Inferior parietal cortex (tissue), 1 donor: Measurements from ENCODE around the gene OR51B4.
"Not testable (repeated sequence)": the region's sequence is repeated elsewhere in the genome, so short reads cannot be mapped to it uniquely, and the experiment has no call there.

Experiments used
- DNase-seq: peaks from one replicate; pipeline ENCODE4 v3.0.0-alpha.2; 2016; ENCODE audit errors: extremely low spot score

OR51B4 gene

DNA sequence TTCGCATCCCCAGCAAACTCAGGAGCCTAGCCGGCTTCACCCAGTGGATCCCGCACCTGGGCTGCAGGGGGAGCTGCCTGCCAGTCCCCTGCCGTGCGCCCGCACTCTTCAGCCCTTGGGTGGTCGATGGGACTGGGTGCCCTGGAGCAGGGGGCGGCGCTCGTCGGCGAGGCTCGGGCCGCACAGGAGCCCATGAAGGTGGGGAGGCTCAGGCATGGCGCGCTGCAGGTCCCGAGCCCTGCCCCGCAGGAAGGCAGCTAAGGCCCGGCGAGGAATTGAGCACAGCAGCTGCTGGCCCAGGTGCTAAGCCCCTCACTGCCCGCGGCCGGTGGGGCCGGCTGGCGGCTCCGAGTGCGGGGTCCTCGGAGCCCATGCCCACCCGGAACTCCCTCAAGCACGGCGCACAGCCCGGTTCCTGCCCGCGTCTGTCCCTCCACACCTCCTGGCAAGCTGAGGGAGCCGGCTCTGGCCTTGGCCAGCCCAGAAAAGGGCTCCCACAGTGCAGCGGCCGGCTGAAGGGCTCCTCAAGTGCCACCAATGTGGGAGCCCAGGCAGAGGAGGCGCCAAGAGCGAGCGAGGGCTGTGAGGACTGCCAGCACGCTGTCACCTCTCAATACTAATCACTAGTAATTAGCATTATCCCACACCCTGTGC, 7.3 kb downstream of the OR51B4 start:
- DNase-seq, result not testable (repeated sequence)

DNA sequence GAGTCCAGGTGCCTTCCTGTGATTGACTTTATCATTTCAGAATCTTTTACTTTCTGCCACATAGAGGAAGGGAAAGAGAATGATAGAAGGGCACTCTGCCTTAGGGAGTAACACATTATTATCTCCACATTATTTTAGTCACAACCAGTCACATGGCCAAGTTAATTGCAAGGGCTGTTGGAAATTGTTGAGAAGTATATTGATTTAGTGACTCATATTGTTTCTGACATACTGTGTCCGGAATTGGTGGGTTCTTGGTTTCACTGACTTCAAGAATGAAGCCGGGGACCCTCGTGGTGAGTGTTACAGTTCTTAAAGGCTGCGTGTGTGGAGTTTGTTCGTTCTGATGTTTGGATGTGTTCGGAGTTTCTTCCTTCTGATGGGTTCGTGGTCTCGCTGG, 8.7 kb downstream of the OR51B4 start:
- DNase-seq, result no peak

DNA sequence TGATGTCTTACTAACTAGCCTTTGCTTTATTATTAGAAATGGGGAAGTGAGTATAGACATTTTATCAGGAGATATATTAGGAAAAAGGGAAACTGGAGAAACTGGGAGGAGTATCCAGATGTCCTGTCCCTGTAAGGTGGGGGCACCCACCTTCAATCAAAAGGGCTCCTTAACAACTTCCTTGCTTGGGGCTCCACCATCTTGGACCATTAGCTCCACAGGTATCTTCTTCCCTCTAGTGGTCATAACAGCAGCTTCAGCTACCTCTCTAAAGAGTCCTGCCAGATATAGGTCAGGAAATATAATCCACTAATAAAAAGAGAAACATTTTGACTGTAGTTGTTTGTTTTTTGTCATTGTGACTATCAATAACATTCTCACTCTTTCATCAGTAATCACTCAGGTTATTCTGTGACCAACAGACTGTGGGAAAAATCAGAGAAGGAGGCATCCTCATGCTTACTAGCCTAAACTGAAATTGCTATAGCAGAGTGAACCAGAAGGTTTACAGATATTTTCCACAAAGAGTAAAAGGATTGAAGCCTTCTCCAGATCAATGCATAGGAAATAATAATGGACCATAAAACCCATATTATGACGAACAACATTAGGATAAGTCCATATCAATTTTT, 10.4 kb downstream of the OR51B4 start:
- DNase-seq, result no peak

DNA sequence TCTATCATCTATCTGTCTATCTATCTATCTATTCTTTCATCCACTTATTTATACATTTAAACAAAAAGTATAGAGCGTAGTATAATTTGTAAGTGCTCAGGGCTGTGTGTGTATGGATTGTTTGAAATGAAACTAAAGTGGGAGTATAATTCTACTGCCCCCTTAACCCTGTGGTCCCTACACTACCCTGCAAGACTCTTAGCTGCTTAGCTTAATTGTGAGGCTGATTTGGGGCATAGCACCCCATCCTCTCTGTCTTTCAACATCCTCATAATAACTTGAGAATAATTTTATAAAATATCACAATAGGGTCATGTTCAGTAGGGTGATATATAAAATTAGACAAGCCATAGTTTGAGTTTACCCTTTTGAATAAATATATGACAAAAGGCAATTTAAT, 11.6 kb downstream of the OR51B4 start:
- no peak for DNase-seq

DNA sequence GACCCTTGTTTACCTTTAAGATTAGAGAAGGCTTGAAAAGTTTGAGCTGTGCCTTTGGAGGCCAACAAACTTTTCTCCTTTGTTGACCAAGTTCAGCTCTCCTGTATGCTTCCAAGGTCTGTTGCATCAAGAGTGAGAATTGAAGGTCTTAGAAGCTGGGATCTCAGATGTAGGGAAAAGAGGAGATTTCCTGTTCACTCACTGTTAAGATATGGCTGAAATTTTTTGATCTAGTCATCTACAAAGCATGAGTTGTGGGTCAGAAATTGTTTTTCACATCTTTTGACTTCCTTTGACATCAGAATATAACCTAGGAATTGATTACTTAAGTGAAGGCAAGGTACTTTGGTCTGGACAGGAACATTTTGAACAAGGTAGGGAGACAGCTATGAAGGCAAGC, 12.1 kb downstream of the OR51B4 start:
- DNase-seq, result no peak

DNA sequence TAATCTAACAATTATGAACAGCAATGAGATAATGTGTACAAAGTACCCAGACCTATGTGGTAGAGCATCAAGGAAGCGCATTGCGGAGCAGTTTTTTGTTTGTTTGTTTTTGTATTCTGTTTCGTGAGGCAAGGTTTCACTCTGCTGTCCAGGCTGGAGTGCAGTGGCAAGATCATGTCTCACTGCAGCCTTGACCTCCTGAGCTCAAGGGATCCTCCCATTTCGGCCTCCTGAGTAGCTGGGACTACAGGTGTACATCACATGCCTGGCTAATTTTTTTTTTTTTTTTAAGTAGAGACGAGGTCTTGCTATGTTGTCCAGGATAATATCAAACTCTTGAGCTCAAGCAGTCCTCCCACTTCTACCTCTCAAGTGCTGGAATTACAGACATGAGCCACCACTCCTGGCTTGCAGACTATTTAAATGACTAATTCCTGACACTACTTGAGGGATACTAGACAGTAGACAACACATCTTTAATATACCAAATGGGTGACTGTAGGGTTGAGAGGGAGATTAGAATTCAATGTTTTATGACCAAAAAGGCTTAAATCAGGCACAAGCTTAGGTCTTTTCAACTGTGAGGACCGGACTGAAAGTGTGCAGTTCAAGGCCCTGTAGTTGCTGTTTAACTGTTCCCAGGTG, 12.7 kb downstream of the OR51B4 start:
- DNase-seq, result no peak

DNA sequence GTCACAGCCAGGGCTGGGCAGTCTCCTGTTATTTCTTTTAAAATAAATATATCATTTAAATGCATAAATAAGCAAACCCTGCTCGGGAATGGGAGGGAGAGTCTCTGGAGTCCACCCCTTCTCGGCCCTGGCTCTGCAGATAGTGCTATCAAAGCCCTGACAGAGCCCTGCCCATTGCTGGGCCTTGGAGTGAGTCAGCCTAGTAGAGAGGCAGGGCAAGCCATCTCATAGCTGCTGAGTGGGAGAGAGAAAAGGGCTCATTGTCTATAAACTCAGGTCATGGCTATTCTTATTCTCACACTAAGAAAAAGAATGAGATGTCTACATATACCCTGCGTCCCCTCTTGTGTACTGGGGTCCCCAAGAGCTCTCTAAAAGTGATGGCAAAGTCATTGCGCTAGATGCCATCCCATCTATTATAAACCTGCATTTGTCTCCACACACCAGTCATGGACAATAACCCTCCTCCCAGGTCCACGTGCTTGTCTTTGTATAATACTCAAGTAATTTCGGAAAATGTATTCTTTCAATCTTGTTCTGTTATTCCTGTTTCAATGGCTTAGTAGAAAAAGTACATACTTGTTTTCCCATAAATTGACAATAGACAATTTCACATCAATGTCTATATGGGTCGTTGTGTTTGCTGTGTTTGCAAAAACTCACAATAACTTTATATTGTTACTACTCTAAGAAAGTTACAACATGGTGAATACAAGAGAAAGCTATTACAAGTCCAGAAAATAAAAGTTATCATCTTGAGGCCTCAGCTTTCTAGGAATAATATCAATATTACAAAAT, 13.4 kb downstream of the OR51B4 start:
- DNase-seq, result peak; percentile 25

DNA sequence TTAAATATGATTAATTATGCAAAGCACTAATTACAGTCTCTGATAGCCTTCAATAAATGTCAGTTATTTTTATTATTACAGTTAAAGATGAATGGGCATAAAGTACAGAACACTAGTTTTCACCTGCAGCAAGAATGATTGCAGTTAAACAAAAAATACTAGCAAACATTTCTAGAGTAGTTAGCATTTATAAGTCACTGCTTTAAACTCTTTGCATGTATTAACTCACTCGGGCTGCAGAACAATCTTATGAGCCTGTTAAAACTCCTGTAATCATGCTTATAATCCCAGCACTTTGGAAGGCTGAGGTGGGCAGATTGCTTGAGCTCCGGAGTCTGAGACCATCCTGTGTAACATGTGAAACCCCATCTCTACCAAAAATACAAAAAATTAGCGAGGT, 14.8 kb downstream of the OR51B4 start:
- DNase-seq, result no peak

DNA sequence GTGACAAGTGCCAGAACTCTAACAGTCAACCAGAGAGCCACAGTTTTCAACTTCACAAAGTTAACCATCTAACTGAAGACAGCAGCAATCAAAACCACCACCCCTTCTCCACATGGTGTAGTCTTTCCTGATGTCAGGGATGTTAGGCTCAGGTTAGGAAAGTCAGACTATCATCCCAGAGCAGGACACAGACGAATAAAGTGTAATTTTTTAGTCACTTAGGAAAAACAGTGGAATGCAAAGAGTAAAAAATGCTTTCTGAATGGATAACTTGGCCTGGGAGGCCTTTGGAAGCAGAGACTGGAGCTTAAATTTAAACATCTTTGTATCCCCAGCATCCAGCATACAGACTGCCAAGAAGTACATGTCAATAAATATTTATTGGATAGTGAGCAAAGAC, 15.4 kb downstream of the OR51B4 start:
- no peak for DNase-seq

DNA sequence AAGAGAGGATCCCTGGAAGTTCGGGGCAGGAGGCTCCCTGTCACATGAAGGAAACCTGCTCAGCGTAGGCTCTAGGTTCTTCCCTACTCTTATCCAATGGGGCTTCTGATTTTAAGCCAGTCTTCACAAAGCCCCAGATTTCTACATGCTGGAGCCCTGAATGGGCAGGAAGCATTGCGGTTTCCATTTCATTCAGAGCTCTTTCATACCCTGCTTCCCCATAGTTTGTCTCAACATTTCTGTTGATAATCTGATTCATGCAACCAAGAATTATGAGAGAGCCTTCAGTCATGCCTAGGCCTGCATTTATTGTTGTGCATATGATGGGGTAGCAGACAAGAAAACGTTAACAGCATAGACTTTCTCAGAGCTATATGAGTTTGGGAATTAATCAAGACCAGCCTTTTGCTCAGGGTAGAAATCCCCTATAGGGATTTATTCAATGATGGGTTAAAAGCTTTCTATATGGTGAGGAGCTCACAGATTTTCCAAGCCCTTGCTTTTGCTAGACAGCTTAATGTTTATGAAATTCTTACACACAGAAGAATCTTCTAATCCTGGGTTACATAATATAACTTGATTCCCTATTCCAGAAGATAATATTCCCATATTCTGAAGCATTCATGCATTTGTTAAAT, 15.9 kb downstream of the OR51B4 start:
- DNase-seq, result no peak

DNA sequence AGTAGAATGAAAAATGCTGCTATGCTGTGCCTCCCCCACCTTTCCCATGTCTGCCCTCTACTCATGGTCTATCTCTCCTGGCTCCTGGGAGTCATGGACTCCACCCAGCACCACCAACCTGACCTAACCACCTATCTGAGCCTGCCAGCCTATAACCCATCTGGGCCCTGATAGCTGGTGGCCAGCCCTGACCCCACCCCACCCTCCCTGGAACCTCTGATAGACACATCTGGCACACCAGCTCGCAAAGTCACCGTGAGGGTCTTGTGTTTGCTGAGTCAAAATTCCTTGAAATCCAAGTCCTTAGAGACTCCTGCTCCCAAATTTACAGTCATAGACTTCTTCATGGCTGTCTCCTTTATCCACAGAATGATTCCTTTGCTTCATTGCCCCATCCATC, 17.1 kb downstream of the OR51B4 start:
- no peak for DNase-seq

DNA sequence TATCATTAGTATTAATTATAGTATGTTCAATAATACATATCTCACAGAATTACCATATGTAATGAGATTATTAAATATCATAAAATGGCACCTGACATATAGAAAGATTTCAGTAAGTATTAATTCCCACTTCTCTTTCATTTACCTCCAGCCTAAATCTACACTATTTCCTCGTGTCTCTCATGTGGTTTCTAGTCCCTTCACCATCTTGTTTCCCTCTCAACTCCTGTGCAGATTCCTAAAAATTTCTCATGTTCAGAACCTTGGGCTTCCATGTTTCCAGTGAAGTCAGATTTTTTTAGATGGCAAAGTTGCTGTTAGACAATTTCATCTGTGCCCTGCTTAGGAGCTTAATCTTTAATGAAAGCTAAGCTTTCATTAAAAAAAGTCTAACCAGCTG, 17.9 kb downstream of the OR51B4 start:
- no peak for DNase-seq

DNA sequence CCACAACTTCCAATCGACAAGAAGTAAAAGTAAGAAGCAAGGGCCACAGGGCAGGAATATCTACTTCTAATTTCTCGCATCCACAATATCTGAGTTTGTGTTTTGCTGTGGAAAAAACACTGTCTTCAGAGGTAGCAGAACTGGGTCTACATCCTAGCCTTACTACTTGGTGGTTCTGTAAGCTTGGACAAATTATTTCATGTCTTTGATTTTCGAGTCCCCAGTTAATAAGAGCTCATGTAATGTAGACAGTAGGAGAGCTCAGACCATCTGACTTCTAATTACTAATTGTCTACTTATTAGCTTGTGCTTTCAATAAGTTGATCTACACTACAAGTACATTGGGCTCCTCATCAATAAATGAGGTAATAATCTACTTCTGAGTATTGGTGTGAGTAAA, 18.7 kb downstream of the OR51B4 start:
- no peak for DNase-seq

DNA sequence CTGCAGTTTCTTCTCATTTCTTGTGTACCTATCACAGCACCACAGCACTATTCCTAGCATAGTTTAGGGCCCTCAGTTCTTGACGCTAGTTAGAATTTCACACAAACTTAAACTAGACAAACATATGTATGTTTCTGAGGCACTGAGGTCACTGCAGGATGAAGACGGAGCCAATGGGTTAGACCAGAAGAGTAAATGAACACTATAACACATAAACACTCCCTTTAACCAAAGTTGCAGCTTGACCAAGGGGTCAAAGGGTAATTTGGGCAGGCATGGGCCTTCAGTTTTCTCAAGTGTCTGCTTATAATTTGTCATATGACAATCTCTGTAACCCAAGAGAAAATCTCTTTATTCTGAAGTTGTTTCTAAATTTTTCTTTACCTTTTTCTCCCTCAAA, 19.1 kb downstream of the OR51B4 start:
- no peak for DNase-seq

DNA sequence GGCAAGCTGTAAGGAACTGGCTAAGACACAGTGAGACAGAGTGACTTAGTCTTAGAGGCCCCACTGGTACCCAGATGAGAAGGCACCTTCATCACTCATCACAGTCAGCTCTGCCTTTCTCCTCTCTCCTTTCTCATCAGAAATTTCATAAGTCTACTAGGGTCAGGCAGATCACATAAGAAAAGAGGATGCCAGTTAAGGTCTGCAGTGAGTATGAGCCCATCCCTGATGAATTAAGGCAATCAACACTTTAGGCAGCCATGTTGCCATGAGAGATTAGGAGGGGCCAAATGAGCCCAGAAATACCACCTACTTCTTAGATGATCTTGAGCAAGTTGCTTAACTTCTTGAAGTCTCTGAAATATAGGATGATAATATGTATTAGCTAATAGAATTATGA, 20.1 kb downstream of the OR51B4 start:
- no peak for DNase-seq

DNA sequence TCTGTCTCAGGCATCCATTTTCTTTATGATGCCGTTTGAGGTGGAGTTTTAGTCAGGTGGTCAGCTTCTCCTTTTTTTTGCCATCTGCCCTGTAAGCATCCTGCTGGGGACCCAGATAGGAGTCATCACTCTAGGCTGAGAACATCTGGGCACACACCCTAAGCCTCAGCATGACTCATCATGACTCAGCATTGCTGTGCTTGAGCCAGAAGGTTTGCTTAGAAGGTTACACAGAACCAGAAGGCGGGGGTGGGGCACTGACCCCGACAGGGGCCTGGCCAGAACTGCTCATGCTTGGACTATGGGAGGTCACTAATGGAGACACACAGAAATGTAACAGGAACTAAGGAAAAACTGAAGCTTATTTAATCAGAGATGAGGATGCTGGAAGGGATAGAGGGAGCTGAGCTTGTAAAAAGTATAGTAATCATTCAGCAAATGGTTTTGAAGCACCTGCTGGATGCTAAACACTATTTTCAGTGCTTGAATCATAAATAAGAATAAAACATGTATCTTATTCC, 21.1 kb downstream of the OR51B4 start:
- DNase-seq, result peak; percentile 76

DNA sequence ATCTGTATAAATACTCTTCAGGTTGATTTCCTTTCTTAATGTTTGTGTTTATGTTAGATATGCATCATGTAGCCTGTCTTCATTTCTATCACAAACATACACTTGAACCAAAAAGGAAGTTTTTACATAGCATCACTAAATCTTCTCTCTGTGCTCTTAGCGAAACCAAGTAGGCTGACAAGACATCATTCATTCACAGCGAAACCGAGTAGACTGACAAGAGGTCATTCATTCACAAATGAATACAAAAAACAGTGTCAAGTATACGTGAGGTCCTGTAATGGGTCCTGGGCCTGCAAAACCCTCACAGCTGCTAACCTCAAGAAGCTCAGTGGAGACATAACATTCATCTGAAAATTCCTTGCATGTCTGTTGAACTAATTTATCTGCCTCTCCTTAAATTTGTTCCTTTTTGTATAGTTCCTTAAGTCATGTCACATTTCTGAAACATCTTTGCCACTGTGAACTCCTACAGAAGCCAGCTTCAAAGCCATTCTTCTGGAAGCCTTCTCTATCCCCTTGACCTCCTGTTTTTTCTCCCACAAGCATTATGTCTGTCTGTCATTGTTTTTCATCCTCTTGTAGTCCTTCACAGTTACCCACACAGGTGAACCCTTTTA, 22.2 kb downstream of the OR51B4 start:
- DNase-seq, result no peak

DNA sequence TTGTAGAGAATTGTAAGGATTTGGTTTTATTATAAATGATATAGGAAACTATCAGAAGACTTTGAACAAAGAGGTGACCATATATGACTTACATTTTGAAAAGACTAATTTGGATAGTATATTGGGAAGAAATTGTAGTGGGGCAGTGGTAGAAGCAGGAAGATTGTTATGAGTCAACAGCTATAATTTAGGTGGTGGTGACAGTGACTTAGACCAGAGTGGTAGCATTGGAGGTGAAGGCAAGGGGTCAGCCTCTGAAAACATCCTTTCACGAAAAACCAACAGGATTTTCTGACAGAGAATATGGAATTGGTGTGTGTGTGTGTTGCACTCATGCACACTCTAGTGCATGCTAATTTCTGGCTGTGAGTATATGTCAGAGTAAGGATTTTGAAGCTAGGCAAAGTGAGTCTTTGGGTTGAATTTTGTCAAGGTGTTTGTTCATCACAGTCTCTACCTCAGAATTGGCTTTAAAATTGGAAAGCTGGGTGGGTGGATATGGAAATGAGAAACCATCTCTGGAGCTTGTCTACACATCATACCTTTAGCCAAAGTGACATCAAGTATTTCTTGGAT, 23.9 kb downstream of the OR51B4 start:
- DNase-seq, result no peak

DNA sequence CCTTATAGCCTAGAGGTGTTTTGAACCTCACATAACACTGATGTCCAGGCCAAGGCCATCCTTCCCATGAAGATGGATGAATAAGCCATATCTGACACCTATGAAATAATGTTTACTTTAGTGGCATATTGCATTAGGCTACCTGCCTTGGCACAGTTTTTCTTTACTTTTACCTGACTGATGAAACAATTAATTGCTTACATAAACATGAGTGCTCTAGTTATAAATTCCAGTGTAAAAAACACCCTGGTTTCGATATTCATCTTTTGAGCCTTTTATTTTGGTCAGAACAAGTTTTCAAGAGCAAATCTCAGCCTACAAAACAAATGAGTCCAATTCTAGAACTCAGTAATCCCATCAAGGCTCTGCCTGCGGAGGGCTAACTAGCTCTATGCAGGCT, 25.0 kb downstream of the OR51B4 start:
- DNase-seq, result no peak

DNA sequence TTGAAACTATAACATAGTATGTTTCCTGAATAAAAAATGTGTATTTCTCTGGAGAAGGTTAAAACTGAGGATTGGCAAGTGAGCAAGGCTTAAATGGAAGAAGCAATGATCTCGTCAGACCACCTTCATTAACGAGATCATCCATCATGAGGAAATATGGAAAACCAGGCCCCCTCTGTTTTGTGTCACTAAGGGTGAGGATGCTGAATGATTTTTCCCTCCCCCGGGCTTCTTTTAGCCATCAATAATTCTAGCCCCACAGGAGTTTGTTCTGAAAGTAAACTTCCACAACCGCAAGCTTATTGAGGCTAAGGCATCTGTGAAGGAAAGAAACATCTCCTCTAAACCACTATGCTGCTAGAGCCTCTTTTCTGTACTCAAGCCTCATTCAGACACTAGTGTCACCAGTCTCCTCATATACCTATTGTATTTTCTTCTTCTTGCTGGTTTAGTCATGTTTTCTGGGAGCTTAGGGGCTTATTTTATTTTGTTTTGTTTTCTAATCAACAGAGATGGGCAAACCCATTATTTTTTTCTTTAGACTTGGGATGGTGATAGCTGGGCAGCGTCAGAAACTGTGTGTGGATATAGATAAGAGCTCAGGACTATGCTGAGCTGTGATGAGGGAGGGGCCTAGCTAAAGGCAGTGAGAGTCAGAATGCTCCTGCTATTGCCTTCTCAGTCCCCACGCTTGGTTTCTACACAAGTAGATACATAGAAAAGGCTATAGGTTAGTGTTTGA, 26.2 kb downstream of the OR51B4 start:
- DNase-seq, result no peak
